GM19023 (cell line): ENCODE data around the gene FBXL5.
A peak's percentile ranks its signal among the peaks of the same experiment; 100 is the strongest.

Experiments used
- ATAC-seq: cut with Tn5 transposase; IDR thresholded peaks from one replicate; pipeline ENCODE4 v1.9.1; 2021; ENCODE audit warnings: mild to moderate bottlenecking, moderate library complexity; ENCODE audit not compliant: unreplicated experiment

The FBXL5 gene, protein sequence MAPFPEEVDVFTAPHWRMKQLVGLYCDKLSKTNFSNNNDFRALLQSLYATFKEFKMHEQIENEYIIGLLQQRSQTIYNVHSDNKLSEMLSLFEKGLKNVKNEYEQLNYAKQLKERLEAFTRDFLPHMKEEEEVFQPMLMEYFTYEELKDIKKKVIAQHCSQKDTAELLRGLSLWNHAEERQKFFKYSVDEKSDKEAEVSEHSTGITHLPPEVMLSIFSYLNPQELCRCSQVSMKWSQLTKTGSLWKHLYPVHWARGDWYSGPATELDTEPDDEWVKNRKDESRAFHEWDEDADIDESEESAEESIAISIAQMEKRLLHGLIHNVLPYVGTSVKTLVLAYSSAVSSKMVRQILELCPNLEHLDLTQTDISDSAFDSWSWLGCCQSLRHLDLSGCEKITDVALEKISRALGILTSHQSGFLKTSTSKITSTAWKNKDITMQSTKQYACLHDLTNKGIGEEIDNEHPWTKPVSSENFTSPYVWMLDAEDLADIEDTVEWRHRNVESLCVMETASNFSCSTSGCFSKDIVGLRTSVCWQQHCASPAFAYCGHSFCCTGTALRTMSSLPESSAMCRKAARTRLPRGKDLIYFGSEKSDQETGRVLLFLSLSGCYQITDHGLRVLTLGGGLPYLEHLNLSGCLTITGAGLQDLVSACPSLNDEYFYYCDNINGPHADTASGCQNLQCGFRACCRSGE

DNA sequence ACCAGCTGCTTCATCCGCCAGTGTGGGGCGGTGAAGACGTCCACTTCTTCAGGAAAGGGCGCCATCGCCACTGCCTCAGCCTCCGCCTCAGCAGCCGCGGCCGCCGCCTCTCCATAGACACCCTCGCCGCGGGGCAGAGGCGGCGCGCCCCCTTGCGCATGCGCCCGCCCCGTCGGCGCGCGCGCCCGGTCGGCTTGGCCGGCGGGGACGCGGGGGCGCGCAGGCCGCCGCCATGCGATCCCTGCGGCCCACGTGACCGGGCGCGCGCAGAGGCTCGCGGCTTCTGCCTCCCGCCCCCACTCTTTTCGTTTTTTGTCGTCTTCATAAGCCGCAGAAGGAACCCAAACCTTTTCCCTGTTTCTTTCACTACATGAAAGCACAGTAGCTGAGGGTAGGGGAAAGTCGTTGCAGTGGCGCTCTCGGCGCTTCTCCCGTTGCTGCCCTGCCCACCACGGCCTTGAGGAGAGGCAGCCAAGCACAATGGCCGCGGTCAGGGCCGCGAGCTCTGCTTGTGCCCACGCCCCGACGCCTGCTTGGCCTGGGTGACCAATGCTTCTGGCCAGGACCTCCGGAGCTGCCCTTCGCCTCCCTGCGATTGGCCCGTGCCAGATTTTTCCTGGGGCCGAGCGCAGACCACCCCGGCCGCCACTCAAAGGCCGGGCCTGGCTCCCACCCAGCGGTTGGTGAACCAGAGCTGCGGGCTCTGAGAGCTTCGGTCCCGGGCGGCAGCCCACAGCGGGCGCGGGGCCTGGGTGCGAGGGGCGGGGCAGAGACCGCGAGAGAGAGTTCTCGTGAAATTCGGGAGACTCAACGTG lies at the start of gene FBXL5:
FBXL5 (minus strand) TSS at position 135 of the 815 bp plus-strand sequence; CDS start at position 65, 70 bp downstream.
- peak; percentile 73 for ATAC-seq

DNA sequence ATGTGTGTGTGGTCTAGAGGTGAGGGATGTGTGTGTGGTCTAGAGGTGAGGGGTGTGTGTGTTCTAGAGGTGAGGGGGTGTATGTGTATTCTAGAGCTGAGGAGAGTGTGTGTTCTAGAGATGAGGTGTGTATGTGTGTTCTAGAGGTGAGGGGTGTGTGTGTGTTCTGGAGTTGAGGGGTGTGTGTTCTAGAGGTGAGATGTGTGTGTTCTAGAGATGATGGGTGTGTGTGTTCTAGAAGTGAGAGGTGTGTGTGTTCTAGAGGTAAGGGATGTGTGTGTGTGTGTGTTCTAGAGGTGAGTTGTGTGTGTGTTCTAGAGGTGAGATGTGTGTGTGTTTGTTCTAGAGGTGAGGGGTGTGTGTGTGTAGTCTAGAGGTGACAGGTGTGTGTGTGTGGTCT lies 49.0 kb upstream of the FBXL5 start:
- ATAC-seq = no peak

DNA sequence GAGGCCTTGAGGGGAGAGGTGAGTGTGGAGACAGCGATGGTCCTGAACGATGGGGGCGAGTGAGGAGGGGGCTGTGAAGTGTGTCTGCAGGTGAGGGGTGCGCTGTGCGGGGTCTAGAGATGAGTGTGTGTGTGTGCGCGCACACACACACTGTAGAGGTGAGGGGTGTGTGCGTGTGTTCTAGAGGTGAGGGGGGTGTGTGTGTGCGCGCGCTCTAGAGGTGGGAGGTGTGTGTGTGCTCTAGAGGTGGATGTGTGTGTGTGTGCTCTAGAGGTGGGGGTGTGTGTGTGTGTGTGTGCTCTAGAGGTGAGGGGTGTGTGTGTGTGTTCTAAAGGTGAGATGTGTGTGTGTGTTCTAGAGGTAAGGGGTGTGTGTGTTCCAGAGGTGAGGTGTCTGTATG lies 48.3 kb upstream of the FBXL5 start:
- no peak for ATAC-seq

DNA sequence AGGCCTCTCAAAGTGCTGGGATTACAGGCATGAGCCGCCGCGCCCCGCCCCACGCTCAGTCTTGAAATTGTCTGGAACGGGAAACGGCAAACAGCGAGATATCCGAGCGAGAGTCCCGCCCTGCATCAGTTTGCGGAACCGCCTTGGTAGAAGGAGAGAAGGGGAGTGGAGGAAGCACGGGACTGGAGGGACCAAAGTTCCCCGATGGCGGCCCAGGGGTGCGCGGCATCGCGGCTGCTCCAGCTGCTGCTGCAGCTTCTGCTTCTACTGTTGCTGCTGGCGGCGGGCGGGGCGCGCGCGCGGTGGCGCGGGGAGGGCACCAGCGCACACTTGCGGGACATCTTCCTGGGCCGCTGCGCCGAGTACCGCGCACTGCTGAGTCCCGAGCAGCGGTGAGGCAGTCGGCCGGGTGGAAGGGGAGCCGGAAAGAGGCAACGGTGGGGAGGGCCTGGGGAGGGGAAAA lies 47.8 kb upstream of the FBXL5 start, which contains the start of gene BST1:
BST1 (plus strand) TSS at position 125 of the 463 bp plus-strand sequence; CDS start at position 205, 80 bp downstream.
- peak; percentile 83 for ATAC-seq

DNA sequence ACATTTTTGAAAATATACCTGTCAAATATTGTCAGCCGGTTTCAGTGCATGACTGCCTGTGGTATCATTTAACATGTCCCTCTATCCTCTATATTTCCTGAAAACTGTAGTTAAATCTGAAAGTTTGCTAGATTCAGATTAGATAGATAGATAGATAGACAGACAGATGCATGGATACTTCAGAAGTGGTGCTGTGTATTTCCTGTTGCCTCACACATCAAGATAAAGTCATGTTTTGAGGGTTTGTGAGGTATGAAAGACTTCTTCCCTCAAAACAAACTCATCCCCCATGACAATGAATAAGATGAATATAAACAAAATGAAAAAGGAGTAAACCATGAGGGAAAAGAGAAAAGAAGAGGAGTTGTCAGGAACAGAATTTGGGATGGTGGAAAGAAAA lies 41.7 kb upstream of the FBXL5 start:
- no peak for ATAC-seq

DNA sequence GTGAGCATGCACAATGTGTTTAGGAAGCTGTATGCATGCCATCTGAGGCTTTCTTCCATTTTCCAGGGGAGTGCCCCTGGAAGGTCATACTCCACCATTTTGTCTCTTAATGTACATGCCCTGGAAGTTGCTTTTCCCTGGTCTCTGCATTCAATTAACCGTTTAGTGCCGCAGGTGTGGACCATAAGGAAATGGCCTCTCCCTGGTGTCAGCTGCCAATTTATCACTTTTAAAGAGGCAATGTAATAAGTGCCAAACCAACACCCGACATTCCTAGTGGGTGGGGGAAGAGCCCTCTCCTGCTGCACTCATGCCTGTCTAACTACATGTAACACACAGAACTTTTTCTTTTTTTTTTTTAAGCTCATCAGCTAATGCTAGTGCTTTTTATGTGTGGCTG lies 40.6 kb upstream of the FBXL5 start:
- ATAC-seq = no peak

DNA sequence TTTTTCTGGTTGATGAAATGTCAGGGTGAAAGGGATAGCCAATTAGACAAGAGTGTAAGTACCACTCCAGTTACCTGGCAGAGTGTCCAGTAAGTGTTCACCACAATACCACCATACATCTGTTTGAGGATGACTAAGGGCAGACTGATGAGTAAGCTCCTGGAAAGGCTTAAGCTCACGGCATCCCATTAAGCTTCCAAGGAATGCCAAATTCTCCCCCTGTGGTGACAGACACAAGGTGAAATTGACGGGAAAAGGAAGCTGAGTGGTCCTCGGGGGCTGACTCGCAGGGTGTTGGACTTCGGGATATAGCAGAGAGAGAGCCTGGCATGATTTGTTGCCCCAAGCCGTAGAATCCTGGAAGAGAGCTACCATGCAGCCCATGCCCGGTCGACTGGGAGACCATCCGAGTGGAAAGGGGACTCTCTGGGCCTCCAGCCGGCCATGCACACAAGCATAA lies 40.1 kb upstream of the FBXL5 start:
- ATAC-seq = no peak

DNA sequence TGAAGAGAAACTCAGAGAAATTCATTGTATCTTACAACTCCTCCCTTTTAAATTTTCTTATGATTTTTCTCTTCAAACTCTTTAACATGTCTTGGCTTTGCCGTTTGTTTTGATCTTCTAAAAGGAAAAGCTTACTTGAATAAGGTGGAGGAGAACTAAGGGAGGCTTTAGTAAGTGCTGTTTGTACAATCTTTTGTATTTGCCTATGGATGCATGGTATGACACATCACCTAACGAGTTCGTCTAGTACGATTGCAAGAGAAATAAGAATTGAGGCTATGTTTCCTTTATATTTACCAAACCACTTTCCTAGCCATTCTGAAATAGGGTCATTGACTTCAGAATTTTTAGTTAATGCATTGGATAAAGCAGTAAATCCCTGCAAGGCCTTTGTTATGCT lies 39.3 kb upstream of the FBXL5 start:
- ATAC-seq = no peak

DNA sequence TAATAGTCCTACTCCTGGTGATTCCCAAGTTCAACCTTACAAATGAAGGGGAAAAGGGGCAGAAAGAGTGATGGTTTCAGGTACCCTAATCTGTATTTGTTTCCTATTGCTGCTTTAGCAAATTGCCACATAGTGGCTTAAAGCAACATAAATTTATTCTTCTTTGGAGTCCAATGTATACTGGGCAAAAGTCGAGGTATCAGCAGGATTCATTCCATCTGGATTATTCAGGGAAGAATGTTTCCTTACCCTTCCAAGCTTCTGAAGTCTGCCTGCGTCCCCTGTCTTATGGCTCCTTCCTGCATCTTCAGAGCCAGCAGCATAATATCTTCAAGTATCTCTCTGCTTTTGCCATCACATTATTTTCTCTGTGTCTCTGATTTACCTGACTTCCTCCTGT lies 37.4 kb upstream of the FBXL5 start:
- no peak for ATAC-seq

DNA sequence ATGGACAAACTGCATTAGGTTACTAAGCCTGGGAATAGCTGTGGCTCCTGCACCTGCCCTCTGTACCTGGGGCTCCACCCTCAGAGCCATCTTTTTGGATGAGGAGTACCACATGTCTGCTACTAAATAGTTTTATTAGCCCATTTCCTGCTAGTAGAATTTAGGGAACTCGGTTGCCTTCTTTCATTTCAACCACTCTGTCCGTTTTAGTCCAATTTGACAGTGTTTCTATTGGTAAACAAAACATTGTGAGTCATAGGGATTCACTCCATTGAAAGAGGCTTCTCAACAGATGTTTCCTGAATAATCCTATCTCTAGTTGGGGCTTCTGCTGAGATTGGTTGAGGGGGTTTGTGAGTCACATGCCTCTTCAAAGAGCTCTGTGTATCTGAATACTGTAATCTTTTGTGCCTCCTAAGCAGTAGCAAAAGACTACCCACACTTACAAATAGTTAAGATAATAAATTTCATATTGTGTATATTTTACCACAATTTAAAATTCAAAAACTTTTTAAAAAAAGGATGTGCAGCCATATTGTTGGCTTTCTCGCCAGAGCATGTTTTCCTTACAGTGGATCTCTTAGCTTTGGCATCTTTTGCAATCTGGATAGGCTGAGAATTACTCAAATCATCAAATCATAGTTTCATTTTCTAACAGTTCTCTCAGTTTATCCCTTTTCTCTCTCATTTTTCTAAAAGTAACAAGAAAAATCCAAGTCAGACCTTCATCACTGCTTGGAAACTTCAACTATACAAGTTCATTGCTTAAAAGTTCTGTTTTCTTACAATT lies 36.4 kb upstream of the FBXL5 start:
- no peak for ATAC-seq

DNA sequence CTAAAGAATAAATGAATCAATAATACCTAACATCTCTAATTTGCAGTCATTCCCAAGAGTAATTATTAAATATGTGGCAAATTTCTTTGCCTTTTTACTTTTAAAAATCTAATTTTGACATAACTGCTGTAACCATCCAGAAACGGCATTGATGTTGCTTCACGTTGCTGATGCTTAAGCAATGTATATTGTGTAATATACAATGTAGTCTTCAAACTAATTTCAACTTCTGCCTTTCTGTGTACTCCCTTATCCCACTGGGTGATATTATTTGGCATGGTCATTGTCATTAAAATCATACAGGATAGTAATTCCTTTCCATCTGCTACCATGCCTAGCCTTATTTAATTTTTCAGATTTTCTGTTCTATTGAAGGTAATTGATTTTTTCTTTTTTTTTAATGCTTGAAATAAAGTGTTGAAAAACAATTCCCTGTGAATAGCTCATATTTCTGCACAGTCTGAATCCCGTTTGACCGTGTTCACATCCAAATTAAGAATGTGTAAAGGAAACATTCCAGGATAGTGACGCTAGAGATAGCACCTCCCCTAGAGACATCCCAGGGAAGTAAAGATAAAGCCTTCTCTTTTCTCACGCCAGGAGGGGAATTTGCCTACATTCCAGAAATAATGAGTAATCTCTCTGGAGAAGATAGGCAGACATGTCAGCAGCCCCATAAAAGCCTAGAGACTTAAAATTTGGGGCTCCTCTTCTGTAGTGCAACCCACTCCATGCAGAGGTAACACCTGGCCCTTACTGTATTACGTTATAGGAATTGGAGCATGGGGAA lies 35.1 kb upstream of the FBXL5 start:
- ATAC-seq = no peak

DNA sequence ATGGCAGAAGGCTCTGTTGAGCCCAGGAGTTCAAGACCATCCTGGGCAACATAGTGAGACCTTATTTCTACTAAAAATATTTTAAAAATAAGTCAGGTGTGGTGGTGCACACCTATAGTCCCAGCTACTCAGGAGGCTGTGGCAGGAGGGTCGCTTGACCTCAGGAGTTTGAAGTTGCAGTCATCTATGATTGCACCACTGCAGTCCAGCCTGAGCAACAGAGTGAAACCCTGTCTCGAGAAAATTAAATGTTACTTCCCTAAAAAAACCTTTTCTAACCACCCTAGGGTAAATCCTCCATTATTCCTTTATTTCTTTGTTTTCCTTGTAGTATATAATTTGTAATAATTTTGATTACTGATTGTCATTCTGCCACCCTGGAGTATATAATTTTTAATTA lies 34.4 kb upstream of the FBXL5 start:
- ATAC-seq = no peak

DNA sequence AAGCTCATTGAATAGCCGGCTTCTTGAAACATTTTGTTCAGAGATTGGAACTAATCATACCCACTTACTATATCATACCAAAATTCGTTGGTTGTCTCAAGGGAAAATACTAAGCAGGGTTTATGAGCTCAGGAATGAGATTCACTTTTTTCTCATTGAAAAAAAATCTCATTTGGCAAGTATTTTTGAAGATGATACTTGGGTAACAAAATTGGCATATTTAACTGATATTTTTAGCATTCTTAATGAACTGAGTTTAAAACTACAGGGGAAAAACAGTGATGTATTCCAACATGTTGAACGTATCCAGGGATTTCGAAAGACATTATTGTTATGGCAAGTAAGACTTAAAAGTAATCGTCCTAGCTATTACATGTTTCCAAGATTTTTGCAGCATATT lies 32.9 kb upstream of the FBXL5 start:
- ATAC-seq = no peak

DNA sequence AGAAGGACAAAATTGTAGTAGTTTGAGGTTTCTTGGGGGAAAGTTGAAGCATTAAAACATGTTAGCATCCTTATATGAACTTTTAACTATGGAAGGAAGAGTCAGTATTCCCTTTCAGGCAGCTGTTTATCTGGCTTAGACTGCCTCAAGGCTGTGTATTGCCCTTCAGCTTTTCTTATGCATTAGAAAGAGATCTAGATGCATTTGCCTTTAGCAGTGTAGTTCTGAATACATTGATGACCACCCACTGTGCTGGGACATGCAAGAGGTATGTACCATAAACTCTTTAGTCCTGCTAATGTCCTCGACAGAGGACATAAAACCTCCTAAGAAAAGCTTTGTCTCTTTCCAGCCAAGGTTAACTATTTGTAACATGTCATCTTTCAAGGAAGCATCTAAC lies 29.3 kb upstream of the FBXL5 start:
- ATAC-seq = no peak

DNA sequence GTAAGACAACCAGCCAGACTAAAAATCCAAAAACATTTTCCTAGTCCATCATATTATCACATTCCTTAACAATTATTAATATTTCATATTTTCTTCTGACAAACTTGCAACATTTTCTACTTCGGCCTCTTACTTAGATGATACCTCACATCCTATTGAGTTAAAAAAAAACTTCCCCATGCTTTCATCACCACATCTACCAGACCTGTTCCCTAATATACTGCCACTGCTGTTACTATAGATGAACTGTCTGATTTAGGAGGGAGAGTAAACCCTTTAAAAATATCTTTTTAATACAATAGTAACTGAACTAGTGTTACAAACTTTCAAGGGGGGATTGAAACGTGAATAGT lies 28.0 kb upstream of the FBXL5 start:
- no peak for ATAC-seq

DNA sequence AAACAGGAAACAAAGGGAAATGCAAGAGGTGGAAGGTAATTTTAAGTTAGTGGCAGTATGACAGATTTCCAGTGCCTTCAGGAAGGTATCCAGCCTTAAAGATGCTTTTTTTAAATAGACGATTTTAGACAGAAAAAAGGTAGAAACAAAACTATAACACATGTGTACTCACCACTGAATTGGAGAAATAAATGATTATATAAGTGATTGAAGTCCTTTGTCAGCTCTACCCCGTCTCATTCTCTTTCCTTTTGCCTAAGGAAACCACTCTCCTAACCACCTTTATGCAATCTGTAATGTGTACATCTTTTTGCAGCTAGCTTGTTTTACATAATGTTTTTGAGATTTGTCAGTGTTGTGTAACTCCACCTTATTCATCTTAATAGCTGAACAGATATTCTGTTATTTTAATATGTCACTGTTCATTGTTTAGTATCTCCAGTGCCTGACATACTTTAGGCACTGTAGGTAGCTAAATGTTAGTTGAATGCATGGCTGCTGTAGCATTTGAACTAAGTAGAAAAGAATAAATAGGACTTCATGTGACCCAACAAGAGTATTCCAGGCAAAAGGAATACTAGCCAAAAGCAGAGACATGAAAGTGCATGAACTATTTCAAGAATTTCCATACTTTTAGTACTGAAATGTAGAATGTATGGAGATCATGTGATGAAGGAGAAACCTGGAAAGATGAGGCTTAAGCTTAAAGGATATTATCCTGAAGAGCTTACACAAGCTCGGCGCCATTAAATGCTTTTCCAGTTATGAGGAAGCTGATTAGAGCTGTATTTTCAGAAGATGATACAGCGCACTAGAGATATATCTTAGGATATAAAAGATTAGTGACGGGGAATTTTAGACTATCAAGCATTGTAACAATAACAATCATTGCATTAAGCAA lies 27.3 kb upstream of the FBXL5 start:
- ATAC-seq = no peak

DNA sequence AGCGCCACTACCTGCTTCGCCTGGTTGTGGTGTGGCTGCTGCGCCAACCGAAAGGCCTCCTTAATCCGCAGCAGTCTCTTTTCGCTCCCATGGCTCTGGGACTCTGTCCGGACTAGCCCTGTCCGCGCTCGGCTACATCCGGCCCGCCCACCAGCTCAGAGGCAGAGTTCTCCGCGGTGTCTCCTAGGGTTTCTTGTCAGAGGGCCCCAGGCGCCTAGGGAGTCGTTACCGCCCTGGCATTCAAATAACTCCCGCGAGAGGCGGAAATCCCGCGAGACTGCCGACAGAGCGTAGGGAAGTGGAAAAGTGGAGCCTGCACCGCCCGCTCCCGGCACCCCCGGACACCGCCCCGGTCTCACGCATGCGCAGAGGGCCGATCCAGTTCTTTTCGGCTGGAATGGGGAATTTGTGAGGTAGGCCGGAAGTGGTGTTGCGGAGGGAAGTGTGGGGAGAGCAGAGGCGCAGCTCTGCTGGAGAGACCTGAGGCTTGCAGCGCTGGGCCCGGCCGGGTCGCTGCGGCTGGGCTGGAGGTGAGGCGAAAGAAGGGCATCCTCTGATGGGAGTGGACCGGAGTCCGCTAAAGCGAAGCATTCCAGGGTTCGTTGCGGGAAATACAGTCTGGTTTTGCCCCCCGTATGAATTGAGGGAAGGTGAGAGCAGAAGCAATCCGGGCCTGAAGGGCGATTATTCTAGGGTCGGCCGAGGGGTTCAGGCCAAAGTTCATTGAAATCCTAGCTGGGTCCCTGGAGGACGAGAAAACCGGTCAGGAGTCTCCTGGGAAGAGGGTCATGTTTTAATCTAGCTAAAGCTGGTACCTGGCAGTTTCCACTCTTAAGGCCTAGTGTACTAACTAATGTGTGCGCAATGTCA lies 26.4 kb upstream of the FBXL5 start, which contains the start of gene FAM200B:
FAM200B (plus strand) TSS at position 456 of the 870 bp plus-strand sequence. CDS start 5,151 bp downstream, outside the sequence.
- peak; percentile 91 for ATAC-seq

DNA sequence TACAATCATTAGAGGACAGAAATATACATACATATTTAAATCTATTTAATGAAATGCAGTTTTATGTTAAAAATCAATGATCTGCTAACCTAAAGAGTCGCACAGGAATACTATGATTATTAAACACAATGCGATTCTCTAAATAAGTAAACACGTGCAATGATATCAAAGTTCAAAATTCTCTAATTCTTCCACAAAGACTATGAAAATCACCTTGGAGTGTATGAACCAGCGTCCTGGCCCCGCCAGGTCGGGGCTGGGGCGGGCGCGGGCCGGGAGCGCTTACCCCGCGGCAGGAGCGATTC lies 25.9 kb upstream of the FBXL5 start:
- no peak for ATAC-seq
